ENCODE results near the gene ZNF792.
A peak's percentile ranks its signal among the peaks of the same experiment; 100 is the strongest.
"Not testable (repeated sequence)": the region's sequence is repeated elsewhere in the genome, so short reads cannot be mapped to it uniquely, and the experiment has no call there.

Gene ZNF792

GRCh38 chr19:35008891-35009341 lies 44.9 kb upstream of the ZNF792 start:
- H3K4me3 ChIP-seq (ENCODE audit: low read depth, low read length) = no peak overlapping the region
- DNase-seq (ENCODE audit: low read depth) = no peak
- TF ChIP-seq CTCF (IDR thresholded peaks at IDR 0.05; ENCODE audit: control insufficient read depth, extremely low read depth, insufficient read depth) = no peak

DNA sequence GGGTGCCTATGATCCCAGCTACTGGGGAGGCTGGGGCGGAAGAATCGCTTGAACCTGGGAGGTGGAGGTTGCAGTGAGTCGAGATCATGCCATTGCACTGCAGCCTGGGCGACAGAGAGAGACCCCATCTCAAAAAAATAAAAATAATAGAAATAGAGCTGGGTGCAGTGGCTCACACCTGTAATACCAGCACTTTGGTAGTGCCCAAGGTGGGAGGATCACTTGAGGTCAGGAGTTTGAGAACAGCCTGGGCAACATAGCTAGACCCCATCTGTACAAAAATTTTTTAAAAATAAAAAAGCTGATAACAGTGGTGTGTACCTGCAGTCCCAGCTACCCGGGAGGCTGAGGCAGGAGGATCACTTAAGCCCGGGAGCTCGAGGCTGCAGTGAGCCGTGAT lies 43.4 kb upstream of the ZNF792 start:
- not testable (repeated sequence) for H3K4me3 ChIP-seq (ENCODE audit: low read depth, low read length); DNase-seq (ENCODE audit: low read depth)

DNA sequence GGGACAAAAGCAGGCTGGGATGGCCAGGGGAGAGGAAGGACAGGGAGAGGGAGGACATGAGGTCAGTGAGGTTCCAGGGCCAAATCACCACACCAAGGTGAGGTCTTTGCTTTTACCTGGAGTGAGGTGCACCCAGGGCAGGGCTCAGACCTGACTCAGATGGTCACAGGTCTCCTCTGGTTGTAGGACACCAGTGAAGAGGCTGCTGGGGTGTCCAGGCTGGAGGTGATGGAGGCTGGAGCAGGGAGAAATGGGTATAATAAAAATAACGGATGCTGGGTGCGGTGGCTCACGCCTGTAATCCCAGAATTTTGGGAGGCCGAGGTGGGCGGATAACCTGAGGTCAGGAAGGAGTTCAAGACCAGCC lies 43.0 kb upstream of the ZNF792 start:
- TF ChIP-seq CTCF (IDR thresholded peaks at IDR 0.05; ENCODE audit: control insufficient read depth, extremely low read depth, insufficient read depth) = no peak
- no peak overlapping the region for H3K4me3 ChIP-seq (ENCODE audit: low read depth, low read length)
- no peak for DNase-seq (ENCODE audit: low read depth)

- H3K4me3 ChIP-seq (ENCODE audit: low read depth, low read length) = no peak overlapping the region
- TF ChIP-seq CTCF (IDR thresholded peaks at IDR 0.05; ENCODE audit: control insufficient read depth, extremely low read depth, insufficient read depth) = no peak
- DNase-seq (ENCODE audit: low read depth) = peak; percentile 84
These were observed 42.4 kb upstream of the ZNF792 start for GRCh38 chr19:35006342-35006998.

GRCh38 chr19:35006007-35006341 lies 41.9 kb upstream of the ZNF792 start:
- not testable (repeated sequence) for H3K4me3 ChIP-seq (ENCODE audit: low read depth, low read length); DNase-seq (ENCODE audit: low read depth)

DNA sequence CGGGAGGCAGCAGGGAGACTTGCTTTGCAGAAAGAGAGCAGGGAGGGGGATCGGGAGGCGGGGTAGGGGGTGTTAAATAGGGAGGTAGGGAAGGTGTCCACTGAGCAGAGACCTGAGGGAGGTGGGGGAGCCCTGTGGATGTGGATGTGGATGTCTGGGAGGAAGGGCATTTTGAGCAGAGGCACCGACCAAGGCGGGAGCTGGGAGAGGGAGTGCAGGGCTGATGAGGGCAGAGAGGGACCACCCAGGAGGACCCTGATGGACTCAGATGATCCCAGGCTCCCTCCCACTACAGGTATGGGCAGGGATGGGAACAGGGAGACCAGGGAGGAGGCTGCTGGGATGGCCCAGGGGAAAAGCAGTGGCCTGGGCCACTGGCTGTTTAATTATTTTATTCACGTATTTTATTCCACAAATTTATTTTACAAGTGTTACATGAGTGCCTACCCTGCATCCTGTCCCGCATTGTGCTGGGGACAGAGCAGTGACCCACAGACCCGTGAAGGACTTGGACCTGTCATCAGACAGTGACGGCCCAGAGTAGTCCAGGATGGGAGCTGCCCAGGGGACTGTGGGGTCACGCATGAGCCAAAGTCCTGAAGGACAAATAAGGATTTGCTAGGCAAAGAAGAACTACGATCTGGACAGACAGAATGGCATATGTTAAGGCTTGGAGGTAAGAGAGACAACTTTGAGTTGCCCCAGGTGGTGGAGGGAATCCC lies 41.4 kb upstream of the ZNF792 start:
- no peak for DNase-seq (ENCODE audit: low read depth)
- H3K4me3 ChIP-seq (ENCODE audit: low read depth, low read length) = no peak overlapping the region
- no peak for TF ChIP-seq CTCF (IDR thresholded peaks at IDR 0.05; ENCODE audit: control insufficient read depth, extremely low read depth, insufficient read depth)

- TF ChIP-seq CTCF (IDR thresholded peaks at IDR 0.05; ENCODE audit: control insufficient read depth, extremely low read depth, insufficient read depth) = no peak
- DNase-seq (ENCODE audit: low read depth) = no peak
- no peak overlapping the region for H3K4me3 ChIP-seq (ENCODE audit: low read depth, low read length)
These were observed 40.7 kb upstream of the ZNF792 start for GRCh38 chr19:35004517-35005255.
